Keratinocyte (primary cell): ENCODE data around the gene THTPA. TPM values are rescaled to one million over a fixed set of nuclear protein-coding genes. Genes with fewer than 3 reads are reported as not detected.

Source experiments
- DNase-seq: peaks from one replicate; pipeline ENCODE4 v3.0.0-alpha.2; 2011; ENCODE audit warnings: low read depth, missing footprints, low spot score
- FAIRE-seq: peaks from 2 replicates; lab custom pipeline; 2011; peaks lifted over from hg19 to GRCh38; lab: Jason Lieb, UNC
- H2AFZ ChIP-seq: 2 replicates; pipeline ENCODE4 v1.6.0; 2012; ENCODE audit warnings: low read length, control low read depth, inconsistent platforms; ENCODE audit not compliant: control insufficient read depth
- H3K27ac ChIP-seq: 2 replicates; pipeline ENCODE4 v1.5.1; 2011; ENCODE audit warnings: low read length; ENCODE audit not compliant: control insufficient read depth, insufficient read depth
- H3K27me3 ChIP-seq: 3 replicates; pipeline ENCODE4 v1.6.0; 2011; ENCODE audit warnings: low read length; ENCODE audit not compliant: control insufficient read depth, insufficient read depth; ENCODE audit errors: extremely low read depth
- H3K36me3 ChIP-seq, 2 experiments: 2 replicates in 1 of 2; 3 replicates in 1 of 2; pipeline ENCODE4 v1.5.1; 2011; ENCODE audit warnings: low read length in 2 of 2, mild to moderate bottlenecking in 1 of 2; ENCODE audit not compliant: control insufficient read depth in 2 of 2, insufficient read depth in 2 of 2; ENCODE audit errors: extremely low read depth in 1 of 2
- H3K4me1 ChIP-seq: 3 replicates; pipeline ENCODE4 v1.5.1; 2011; ENCODE audit warnings: low read length; ENCODE audit not compliant: control insufficient read depth, insufficient read depth; ENCODE audit errors: extremely low read depth
- H3K4me2 ChIP-seq: 3 replicates; pipeline ENCODE4 v1.6.0; 2011; ENCODE audit warnings: low read depth, low read length; ENCODE audit not compliant: control insufficient read depth, insufficient read depth; ENCODE audit errors: extremely low read depth
- H3K4me3 ChIP-seq, 3 experiments: fragments of 200-600 bp in 1 of 3; sonication (generic) in 1 of 3; 2 replicates in 2 of 3; 3 replicates in 1 of 3; pipeline ENCODE4 v1.5.1; 2011 to 2016; ENCODE audit warnings: low read length in 3 of 3, mild to moderate bottlenecking in 3 of 3, control low read depth in 2 of 3, inconsistent platforms in 1 of 3, low read depth in 1 of 3, mixed read lengths in 1 of 3, mixed run types in 1 of 3, moderate library complexity in 1 of 3; ENCODE audit not compliant: control insufficient read depth in 2 of 3, insufficient read depth in 2 of 3; ENCODE audit errors: extremely low read depth in 1 of 3
- H3K79me2 ChIP-seq: 2 replicates; pipeline ENCODE4 v1.6.0; 2012; ENCODE audit warnings: low read length; ENCODE audit not compliant: control insufficient read depth, insufficient read depth
- H3K9ac ChIP-seq: 3 replicates; pipeline ENCODE4 v1.6.0; 2011; ENCODE audit warnings: low read length; ENCODE audit not compliant: control insufficient read depth, insufficient read depth; ENCODE audit errors: extremely low read depth
- H3K9me1 ChIP-seq: 3 replicates; pipeline ENCODE4 v1.6.0; 2011; ENCODE audit warnings: low read length; ENCODE audit not compliant: control insufficient read depth, insufficient read depth; ENCODE audit errors: extremely low read depth
- H3K9me3 ChIP-seq: 2 replicates; pipeline ENCODE4 v1.5.1; 2012; ENCODE audit warnings: low read depth, low read length; ENCODE audit not compliant: control insufficient read depth
- H4K20me1 ChIP-seq: 3 replicates; pipeline ENCODE4 v1.6.0; 2011; ENCODE audit warnings: low read length; ENCODE audit not compliant: control insufficient read depth, insufficient read depth; ENCODE audit errors: extremely low read depth
- CTCF ChIP-seq, 3 experiments: IDR thresholded peaks in 1 of 3; conservative IDR thresholded peaks in 1 of 3; optimal IDR thresholded peaks in 1 of 3; 2 replicates in 2 of 3; 3 replicates in 1 of 3; pipeline versions ENCODE3 to v1.5.1; 2011; ENCODE audit warnings: low read length in 3 of 3, mild to moderate bottlenecking in 3 of 3, moderate library complexity in 2 of 3, control low read depth in 1 of 3, inconsistent platforms in 1 of 3; ENCODE audit not compliant: insufficient read depth in 2 of 3; ENCODE audit errors: extremely low read depth in 1 of 3
- EZH2 ChIP-seq: IDR thresholded peaks from one replicate; pipeline ENCODE4 v1.6.1; 2012; ENCODE audit warnings: inconsistent platforms, mild to moderate bottlenecking, low read length, moderate library complexity
- dilution Hi-C: fragments of 300-500 bp; cut with MboI; formaldehyde crosslinking; loops from one replicate; pipeline ENCODE4 v1.7.0; 2020; ENCODE audit warnings: low sequenced_read_pairs; ENCODE audit not compliant: extremely low pct_ligation_motif_present
- polyA plus RNA-seq, 5 experiments: library from polyadenylated mRNA; depleted of rRNA in 3 of 5; stranded (reverse) in 3 of 5; stranded (forward) in 1 of 5; unstranded in 1 of 5; fragments of >200 nt; gene quantifications; 1 replicate in 1 of 5; 2 replicates in 3 of 5; 3 replicates in 1 of 5; pipeline versions ENCODE4 v1.2.1 to v1.2.3, GENCODE V29; 2011 to 2012; ENCODE audit warnings: missing spikeins in 2 of 5, low read depth in 1 of 5, low replicate concordance in 1 of 5

THTPA gene
- polyA plus RNA-seq, 1 donor (not counting 4 experiments of a cell fraction or from before 2014, with no cell fraction given): 3.2 TPM

- Histone ChIP-seq H3K9ac (no peak overlapping the region), H4K20me1 (no peaks in the 10 kb centered on the region), H3K4me2 (no peak overlapping the region), H3K9me3 (no peaks in the 10 kb centered on the region), H3K4me1 (no peaks in the 10 kb centered on the region), H3K36me3 (no peaks in the 10 kb centered on the region), H3K4me3 (no peak overlapping the region), H3K27ac (no peak overlapping the region), H3K27me3 (no peaks in the 10 kb centered on the region), H3K79me2 (no peaks in the 10 kb centered on the region), H2AFZ (no peak overlapping the region), H3K9me1 (no peaks in the 10 kb centered on the region)
- DNase-seq (no peak), FAIRE-seq (no peak)
- dilution Hi-C loops: no loop called here
- TF ChIP-seq EZH2 (no peak), CTCF (optimal IDR thresholded peaks at IDR 0.05 in 1 of 3, IDR thresholded peaks at IDR 0.05 in 1 of 3, conservative IDR thresholded peaks at IDR 0.05 in 1 of 3; ENCODE audit: extremely low read depth in 1 of 3, insufficient read depth in 2 of 3, low read length in 3 of 3) (no peak)
Observed at GRCh38 chr14:23600806-23601205, 44.7 kb downstream of the THTPA start.

DNA sequence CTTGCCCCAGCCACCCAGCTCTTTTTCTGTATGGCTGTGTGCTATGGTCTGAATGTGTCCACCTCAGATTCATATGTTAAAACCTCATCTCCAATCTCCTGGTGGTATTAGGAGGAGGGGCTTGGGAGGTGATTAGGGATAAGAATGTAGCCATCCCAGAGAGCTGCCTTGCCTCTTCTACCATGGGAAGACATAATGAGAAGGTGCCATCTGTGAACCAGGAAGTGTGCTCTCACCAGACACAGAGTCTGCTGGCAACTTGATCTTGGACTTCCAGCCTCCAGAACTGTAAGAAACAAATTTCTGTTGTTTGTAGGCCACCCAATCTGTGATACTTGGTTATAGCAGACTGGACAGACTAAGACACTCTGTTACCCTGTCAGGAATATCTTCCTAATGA, 45.4 kb downstream of the THTPA start:
- Histone ChIP-seq H3K4me2 (no peak overlapping the region), H3K4me1 (no peaks in the 10 kb centered on the region), H3K9ac (no peak overlapping the region), H3K27ac (no peak overlapping the region), H3K9me3 (no peaks in the 10 kb centered on the region), H3K79me2 (no peaks in the 10 kb centered on the region), H3K36me3 (no peaks in the 10 kb centered on the region), H3K4me3 (no peak overlapping the region), H3K27me3 (no peaks in the 10 kb centered on the region), H2AFZ (no peak overlapping the region), H3K9me1 (no peaks in the 10 kb centered on the region), H4K20me1 (no peaks in the 10 kb centered on the region)
- dilution Hi-C loops: no loop called here
- TF ChIP-seq CTCF (optimal IDR thresholded peaks at IDR 0.05 in 1 of 3, IDR thresholded peaks at IDR 0.05 in 1 of 3, conservative IDR thresholded peaks at IDR 0.05 in 1 of 3; ENCODE audit: extremely low read depth in 1 of 3, insufficient read depth in 2 of 3, low read length in 3 of 3) (no peak), EZH2 (no peak)
- FAIRE-seq (no peak), DNase-seq (no peak)
